HEK293 (cell line): ENCODE measurements around the gene ACTR3.

Source experiments
- CTCF ChIA-PET: fragments of 350-600 bp; formaldehyde crosslinking; extraction: SDS; loops from one replicate; lab custom pipeline; 2021; ENCODE audit warnings: antibody characterized with exemption; lab: Yijun Ruan, JAX
- POLR2A ChIA-PET: fragments of 300-600 bp; formaldehyde crosslinking; extraction: SDS; loops from one replicate; lab custom pipeline; 2020; ENCODE audit warnings: antibody characterized with exemption, inconsistent platforms; lab: Yijun Ruan, JAX
- H3K27ac ChIP-seq: fragments of 200-500 bp; sonication (Bioruptor generic); 2 replicates; pipeline ENCODE4 v1.5.1; 2014; ENCODE audit warnings: low read depth, low read length, control low read depth, inconsistent platforms; ENCODE audit errors: extremely low read depth
- H3K36me3 ChIP-seq, 2 experiments: fragments of 200-500 bp in 1 of 2; sonication (Bioruptor generic) in 1 of 2; 1 replicate in 1 of 2; 2 replicates in 1 of 2; pipeline ENCODE4 v1.5.1; 2014 to 2017; ENCODE audit warnings: inconsistent platforms in 2 of 2, low read length in 2 of 2; ENCODE audit not compliant: control insufficient read depth in 2 of 2, insufficient read depth in 1 of 2
- H3K4me1 ChIP-seq: fragments of 200-500 bp; sonication (Bioruptor generic); 2 replicates; pipeline ENCODE4 v1.5.1; 2014; ENCODE audit warnings: mild to moderate bottlenecking, low read length, inconsistent platforms; ENCODE audit not compliant: control insufficient read depth, insufficient read depth
- H3K4me3 ChIP-seq: 2 replicates; pipeline ENCODE4 v1.5.1; 2011; ENCODE audit warnings: low read depth, mild to moderate bottlenecking, control low read depth, low read length, moderate library complexity
- H3K9me3 ChIP-seq: fragments of 200-500 bp; sonication (Bioruptor generic); 2 replicates; pipeline ENCODE4 v1.5.1; 2014; ENCODE audit warnings: low read depth, low read length, inconsistent platforms; ENCODE audit not compliant: control insufficient read depth, insufficient read depth
- KLF10 ChIP-seq: fragments of 450-650 bp; IDR thresholded peaks from 2 replicates; pipeline ENCODE4 v1.5.1; 2018; ENCODE audit warnings: missing biosample characterization, mild to moderate bottlenecking, missing genetic modification characterization
- KLF7 ChIP-seq: fragments of 450-650 bp; formaldehyde crosslinking; IDR thresholded peaks from 2 replicates; pipeline ENCODE4 v1.5.1; 2016; ENCODE audit warnings: missing biosample characterization, missing genetic modification characterization, borderline replicate concordance
- PRDM10 ChIP-seq: fragments of 450-650 bp; formaldehyde crosslinking; IDR thresholded peaks from 2 replicates; pipeline ENCODE4 v1.5.1; 2016; ENCODE audit warnings: missing biosample characterization, missing genetic modification characterization
- SCRT1 ChIP-seq: fragments of 450-650 bp; formaldehyde crosslinking; IDR thresholded peaks from 2 replicates; pipeline ENCODE4 v1.5.1; 2016; ENCODE audit warnings: missing biosample characterization, missing genetic modification characterization, borderline replicate concordance
- ZBTB1 ChIP-seq: fragments of 450-650 bp; formaldehyde crosslinking; IDR thresholded peaks from 2 replicates; pipeline ENCODE4 v1.5.1; 2016; ENCODE audit warnings: missing biosample characterization, missing genetic modification characterization
- ZBTB48 ChIP-seq: fragments of 450-650 bp; formaldehyde crosslinking; IDR thresholded peaks from 2 replicates; pipeline ENCODE4 v1.5.1; 2016; ENCODE audit warnings: missing biosample characterization, missing genetic modification characterization
- ZNF10 ChIP-seq: fragments of 450-650 bp; formaldehyde crosslinking; IDR thresholded peaks from 2 replicates; pipeline ENCODE4 v1.5.1; 2017; ENCODE audit warnings: missing biosample characterization, missing genetic modification characterization
- ZNF112 ChIP-seq: fragments of 450-650 bp; formaldehyde crosslinking; IDR thresholded peaks from 2 replicates; pipeline ENCODE4 v1.5.0; 2017; ENCODE audit warnings: missing biosample characterization, missing genetic modification characterization
- ZNF114 ChIP-seq: fragments of 450-650 bp; formaldehyde crosslinking; IDR thresholded peaks from 2 replicates; pipeline ENCODE4 v1.5.0; 2017; ENCODE audit warnings: missing biosample characterization, missing genetic modification characterization
- ZNF335 ChIP-seq: fragments of 450-650 bp; formaldehyde crosslinking; conservative IDR thresholded peaks from 2 replicates; pipeline ENCODE4 v1.5.1; 2016; ENCODE audit warnings: missing biosample characterization, missing genetic modification characterization
- ZNF510 ChIP-seq: fragments of 450-650 bp; formaldehyde crosslinking; IDR thresholded peaks from 2 replicates; pipeline ENCODE4 v1.5.1; 2018; ENCODE audit warnings: mild to moderate bottlenecking, missing genetic modification characterization, missing biosample characterization; ENCODE audit not compliant: insufficient replicate concordance
- ZNF600 ChIP-seq: fragments of 450-650 bp; formaldehyde crosslinking; IDR thresholded peaks from 2 replicates; pipeline ENCODE4 v1.5.1; 2016; ENCODE audit warnings: missing biosample characterization, missing genetic modification characterization
- ZNF624 ChIP-seq: fragments of 450-650 bp; formaldehyde crosslinking; IDR thresholded peaks from 2 replicates; pipeline ENCODE4 v1.5.1; 2017; ENCODE audit warnings: missing biosample characterization, missing genetic modification characterization
- ZNF707 ChIP-seq: fragments of 450-650 bp; formaldehyde crosslinking; IDR thresholded peaks from 2 replicates; pipeline ENCODE4 v1.5.1; 2016; ENCODE audit warnings: missing biosample characterization, missing genetic modification characterization
- ZNF768 ChIP-seq: fragments of 450-650 bp; formaldehyde crosslinking; IDR thresholded peaks from 2 replicates; pipeline ENCODE4 v1.5.1; 2018; ENCODE audit warnings: missing biosample characterization, mild to moderate bottlenecking, missing genetic modification characterization
- ZXDB ChIP-seq: fragments of 450-650 bp; formaldehyde crosslinking; IDR thresholded peaks from 2 replicates; pipeline ENCODE4 v1.5.1; 2016; ENCODE audit warnings: missing biosample characterization, missing genetic modification characterization
- TF ChIP-seq, protein P1 (sequence below): fragments of 450-650 bp; formaldehyde crosslinking; IDR thresholded peaks from 2 replicates; pipeline ENCODE4 v1.5.1; 2016; ENCODE audit warnings: missing biosample characterization, missing genetic modification characterization, borderline replicate concordance
- TF ChIP-seq, protein P2 (sequence below): fragments of 450-650 bp; formaldehyde crosslinking; IDR thresholded peaks from 2 replicates; pipeline ENCODE4; 2016; ENCODE audit warnings: missing biosample characterization, missing genetic modification characterization

Gene ACTR3

GRCh38 chr2:114001937-114002336 is 112.0 kb downstream of the ACTR3 start (continued):
- TF ChIP-seq ZBTB48 (tag by site-specific recombination) = no peak
- TF ChIP-seq ZXDB (tag by site-specific recombination) = no peak
- TF ChIP-seq SCRT1 (tag by site-specific recombination) = no peak
- TF ChIP-seq ZNF112 (tag by site-specific recombination) = no peak

DNA sequence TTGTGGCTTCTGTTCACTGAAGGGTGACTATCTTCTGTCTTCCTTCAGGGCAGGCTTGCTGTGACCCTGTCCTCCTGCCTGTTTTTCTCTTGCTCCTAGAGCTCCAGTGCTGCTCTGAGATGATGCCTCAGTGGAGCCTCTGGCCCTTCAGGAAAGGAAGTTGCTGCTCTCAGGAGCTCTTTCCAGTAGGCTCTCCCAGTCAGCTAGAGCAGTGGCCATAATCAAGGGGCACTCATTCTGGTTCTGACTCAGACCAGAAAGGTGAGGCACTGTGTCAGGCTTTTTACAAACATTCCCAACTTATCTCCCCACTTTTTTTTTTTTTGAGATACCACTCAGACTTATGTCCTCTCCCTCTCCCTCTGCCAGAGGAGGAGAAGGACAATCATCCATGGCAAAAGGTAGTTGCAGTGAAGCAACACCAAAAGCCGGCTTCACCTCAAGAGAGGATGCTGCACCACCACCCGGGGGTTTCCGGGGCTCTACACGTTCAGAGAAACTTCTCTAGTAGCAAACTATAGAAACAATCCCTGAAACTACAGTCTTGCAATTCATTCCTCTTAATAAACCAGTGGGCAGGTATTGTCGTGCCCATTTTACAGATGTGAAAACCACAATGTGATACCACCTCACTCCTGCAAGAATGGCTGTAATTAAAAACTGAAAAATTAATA is 115.4 kb downstream of the ACTR3 start:
- CTCF ChIA-PET = interaction anchor here (0.6 kb wide), 2 partner anchors 288 to 993 kb away, joined by 3 read pairs; no protein-coding TSS in a partner anchor
- H3K27ac ChIP-seq = no peak overlapping the region
- H3K4me1 ChIP-seq = no peaks in the 10 kb centered on the region
- no peaks in the 10 kb centered on the region for H3K9me3 ChIP-seq
- no peak for TF ChIP-seq ZNF335 (tag by site-specific recombination)
- TF ChIP-seq, protein P1, sequence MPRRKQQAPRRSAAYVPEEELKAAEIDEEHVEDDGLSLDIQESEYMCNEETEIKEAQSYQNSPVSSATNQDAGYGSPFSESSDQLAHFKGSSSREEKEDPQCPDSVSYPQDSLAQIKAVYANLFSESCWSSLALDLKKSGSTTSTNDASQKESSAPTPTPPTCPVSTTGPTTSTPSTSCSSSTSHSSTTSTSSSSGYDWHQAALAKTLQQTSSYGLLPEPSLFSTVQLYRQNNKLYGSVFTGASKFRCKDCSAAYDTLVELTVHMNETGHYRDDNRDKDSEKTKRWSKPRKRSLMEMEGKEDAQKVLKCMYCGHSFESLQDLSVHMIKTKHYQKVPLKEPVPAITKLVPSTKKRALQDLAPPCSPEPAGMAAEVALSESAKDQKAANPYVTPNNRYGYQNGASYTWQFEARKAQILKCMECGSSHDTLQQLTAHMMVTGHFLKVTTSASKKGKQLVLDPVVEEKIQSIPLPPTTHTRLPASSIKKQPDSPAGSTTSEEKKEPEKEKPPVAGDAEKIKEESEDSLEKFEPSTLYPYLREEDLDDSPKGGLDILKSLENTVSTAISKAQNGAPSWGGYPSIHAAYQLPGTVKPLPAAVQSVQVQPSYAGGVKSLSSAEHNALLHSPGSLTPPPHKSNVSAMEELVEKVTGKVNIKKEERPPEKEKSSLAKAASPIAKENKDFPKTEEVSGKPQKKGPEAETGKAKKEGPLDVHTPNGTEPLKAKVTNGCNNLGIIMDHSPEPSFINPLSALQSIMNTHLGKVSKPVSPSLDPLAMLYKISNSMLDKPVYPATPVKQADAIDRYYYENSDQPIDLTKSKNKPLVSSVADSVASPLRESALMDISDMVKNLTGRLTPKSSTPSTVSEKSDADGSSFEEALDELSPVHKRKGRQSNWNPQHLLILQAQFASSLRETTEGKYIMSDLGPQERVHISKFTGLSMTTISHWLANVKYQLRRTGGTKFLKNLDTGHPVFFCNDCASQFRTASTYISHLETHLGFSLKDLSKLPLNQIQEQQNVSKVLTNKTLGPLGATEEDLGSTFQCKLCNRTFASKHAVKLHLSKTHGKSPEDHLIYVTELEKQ = no peak
- TF ChIP-seq ZNF624 (tag by site-specific recombination) = no peak
- no peak for TF ChIP-seq ZXDB (tag by site-specific recombination)
- TF ChIP-seq PRDM10 = no peak
- no peak for TF ChIP-seq ZBTB1 (tag by site-specific recombination)
- no peak for TF ChIP-seq ZNF600
- TF ChIP-seq ZNF768 (tag by site-specific recombination) = no peak
- no peak for TF ChIP-seq KLF7 (tag by site-specific recombination)
- TF ChIP-seq ZNF510 (tag by site-specific recombination) = no peak
- TF ChIP-seq, protein P2, sequence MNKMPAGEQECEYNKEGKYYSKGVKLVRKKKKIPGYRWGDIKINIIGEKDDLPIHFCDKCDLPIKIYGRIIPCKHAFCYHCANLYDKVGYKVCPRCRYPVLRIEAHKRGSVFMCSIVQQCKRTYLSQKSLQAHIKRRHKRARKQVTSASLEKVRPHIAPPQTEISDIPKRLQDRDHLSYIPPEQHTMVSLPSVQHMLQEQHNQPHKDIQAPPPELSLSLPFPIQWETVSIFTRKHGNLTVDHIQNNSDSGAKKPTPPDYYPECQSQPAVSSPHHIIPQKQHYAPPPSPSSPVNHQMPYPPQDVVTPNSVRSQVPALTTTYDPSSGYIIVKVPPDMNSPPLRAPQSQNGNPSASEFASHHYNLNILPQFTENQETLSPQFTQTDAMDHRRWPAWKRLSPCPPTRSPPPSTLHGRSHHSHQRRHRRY (tag by site-specific recombination) = no peak
- TF ChIP-seq ZNF10 (tag by site-specific recombination) = no peak
- no peak for TF ChIP-seq ZNF707 (tag by site-specific recombination)
- no peak for TF ChIP-seq ZNF114
- TF ChIP-seq KLF10 (tag by site-specific recombination) = no peak
- TF ChIP-seq, all 188 proteins: peak for 0
- Histone ChIP-seq H3K36me3 (no peaks in the 10 kb centered on the region), H3K4me3 (no peak overlapping the region)
- POLR2A ChIA-PET = no interaction called here
